Esophagus squamous epithelium (tissue), 4 donors: Measurements from ENCODE around the gene PRSS3.

Experiments
- CTCF ChIP-seq, 6 experiments: fragments of 450-650 bp in 4 of 6; fragments of 200-600 bp in 2 of 6; sonication (generic) in 2 of 6; IDR thresholded peaks; one replicate each; pipeline ENCODE4 v1.5.1; 2016 to 2019; ENCODE audit warnings: antibody characterized with exemption in 6 of 6, mild to moderate bottlenecking in 4 of 6, moderate library complexity in 4 of 6
- POLR2A ChIP-seq, 4 donors: fragments of 450-650 bp; IDR thresholded peaks; one replicate each; pipeline ENCODE4 v1.6.1; 2017; ENCODE audit warnings: antibody characterized with exemption in 4 of 4, mild to moderate bottlenecking in 4 of 4, moderate library complexity in 3 of 4

GRCh38 chr9:33787839-33788238 lies 7.5 kb upstream of the PRSS3 start:
- peak in 1 of 6 experiments; percentile 6 for TF ChIP-seq CTCF (IDR thresholded peaks at IDR 0.05)
- TF ChIP-seq POLR2A (IDR thresholded peaks at IDR 0.05) = no peak
